HL-60 (cell line): Measurements from ENCODE around the gene B3GAT3.
A peak's percentile ranks its signal among the peaks of the same experiment; 100 is the strongest.
"Not testable (repeated sequence)": the region's sequence is repeated elsewhere in the genome, so short reads cannot be mapped to it uniquely, and the experiment has no call there.

ENCODE experiments used
- DNase-seq, 2 experiments: peaks; one replicate each; pipeline ENCODE4 v3.0.0-alpha.2; 2010 to 2020; ENCODE audit warnings: low read depth in 1 of 2, low spot score in 1 of 2
- H3K27ac ChIP-seq: fragments of 250-450 bp; sonication (Bioruptor Pico); replicated peaks from 2 replicates; pipeline ENCODE4 v1.5.1; 2020; ENCODE audit warnings: mild to moderate bottlenecking, moderate library complexity
- H3K27me3 ChIP-seq: fragments of 250-450 bp; sonication (Bioruptor Pico); 2 replicates; pipeline ENCODE4 v1.5.1; 2021; ENCODE audit warnings: mild to moderate bottlenecking, moderate library complexity; ENCODE audit not compliant: insufficient read depth, poor library complexity, severe bottlenecking
- H3K4me3 ChIP-seq: replicated peaks from 2 replicates; pipeline ENCODE4 v1.5.1; 2011; ENCODE audit warnings: mild to moderate bottlenecking, control low read depth, low read length; ENCODE audit not compliant: insufficient read depth
- GABPA ChIP-seq: IDR thresholded peaks from 2 replicates; pipeline ENCODE4 v1.6.1; 2012; ENCODE audit warnings: low read depth
- POLR2AphosphoS5 ChIP-seq: IDR thresholded peaks from 2 replicates; pipeline ENCODE4 v1.6.1; 2012; ENCODE audit warnings: low read depth
- SPI1 ChIP-seq: IDR thresholded peaks from 2 replicates; pipeline ENCODE4 v1.6.1; 2012; ENCODE audit warnings: low read depth, mild to moderate bottlenecking, borderline replicate concordance
- TF ChIP-seq, protein P1 (sequence below): IDR thresholded peaks from one replicate; pipeline ENCODE4 v1.5.1; 2011; ENCODE audit warnings: low read length, control low read depth, inconsistent platforms; ENCODE audit not compliant: insufficient read depth
- TF ChIP-seq, protein P2 (sequence below): IDR thresholded peaks from 2 replicates; pipeline ENCODE4 v1.6.1; 2012; ENCODE audit warnings: low read depth; ENCODE audit not compliant: insufficient replicate concordance

The B3GAT3 gene

DNA sequence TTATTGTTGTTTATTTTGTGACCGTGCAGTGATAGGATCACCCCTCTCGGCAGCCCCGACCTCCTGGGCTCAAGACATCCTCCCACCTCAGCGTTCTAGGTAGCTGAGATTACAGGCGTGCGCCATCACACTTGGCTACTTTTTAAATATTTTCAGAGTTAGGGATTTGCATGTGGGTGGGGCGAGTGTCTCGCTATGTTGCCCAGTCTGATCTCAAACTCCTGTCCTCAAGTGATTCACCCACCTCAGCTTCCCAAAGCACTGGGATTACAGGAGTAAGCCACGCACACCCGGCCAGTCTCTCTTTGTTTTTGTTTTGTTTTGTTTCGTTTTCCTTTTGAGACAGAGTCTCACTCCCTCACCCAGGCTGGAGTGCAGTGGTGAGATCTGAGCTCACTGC is 32.5 kb upstream of the B3GAT3 start:
- TF ChIP-seq, protein P1, sequence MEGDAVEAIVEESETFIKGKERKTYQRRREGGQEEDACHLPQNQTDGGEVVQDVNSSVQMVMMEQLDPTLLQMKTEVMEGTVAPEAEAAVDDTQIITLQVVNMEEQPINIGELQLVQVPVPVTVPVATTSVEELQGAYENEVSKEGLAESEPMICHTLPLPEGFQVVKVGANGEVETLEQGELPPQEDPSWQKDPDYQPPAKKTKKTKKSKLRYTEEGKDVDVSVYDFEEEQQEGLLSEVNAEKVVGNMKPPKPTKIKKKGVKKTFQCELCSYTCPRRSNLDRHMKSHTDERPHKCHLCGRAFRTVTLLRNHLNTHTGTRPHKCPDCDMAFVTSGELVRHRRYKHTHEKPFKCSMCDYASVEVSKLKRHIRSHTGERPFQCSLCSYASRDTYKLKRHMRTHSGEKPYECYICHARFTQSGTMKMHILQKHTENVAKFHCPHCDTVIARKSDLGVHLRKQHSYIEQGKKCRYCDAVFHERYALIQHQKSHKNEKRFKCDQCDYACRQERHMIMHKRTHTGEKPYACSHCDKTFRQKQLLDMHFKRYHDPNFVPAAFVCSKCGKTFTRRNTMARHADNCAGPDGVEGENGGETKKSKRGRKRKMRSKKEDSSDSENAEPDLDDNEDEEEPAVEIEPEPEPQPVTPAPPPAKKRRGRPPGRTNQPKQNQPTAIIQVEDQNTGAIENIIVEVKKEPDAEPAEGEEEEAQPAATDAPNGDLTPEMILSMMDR: no peak
- no peak for TF ChIP-seq SPI1
- H3K4me3 ChIP-seq: no peak overlapping the region
- no peak for DNase-seq
- no peaks in the 10 kb centered on the region for H3K27me3 ChIP-seq
- no peak overlapping the region for H3K27ac ChIP-seq

DNA sequence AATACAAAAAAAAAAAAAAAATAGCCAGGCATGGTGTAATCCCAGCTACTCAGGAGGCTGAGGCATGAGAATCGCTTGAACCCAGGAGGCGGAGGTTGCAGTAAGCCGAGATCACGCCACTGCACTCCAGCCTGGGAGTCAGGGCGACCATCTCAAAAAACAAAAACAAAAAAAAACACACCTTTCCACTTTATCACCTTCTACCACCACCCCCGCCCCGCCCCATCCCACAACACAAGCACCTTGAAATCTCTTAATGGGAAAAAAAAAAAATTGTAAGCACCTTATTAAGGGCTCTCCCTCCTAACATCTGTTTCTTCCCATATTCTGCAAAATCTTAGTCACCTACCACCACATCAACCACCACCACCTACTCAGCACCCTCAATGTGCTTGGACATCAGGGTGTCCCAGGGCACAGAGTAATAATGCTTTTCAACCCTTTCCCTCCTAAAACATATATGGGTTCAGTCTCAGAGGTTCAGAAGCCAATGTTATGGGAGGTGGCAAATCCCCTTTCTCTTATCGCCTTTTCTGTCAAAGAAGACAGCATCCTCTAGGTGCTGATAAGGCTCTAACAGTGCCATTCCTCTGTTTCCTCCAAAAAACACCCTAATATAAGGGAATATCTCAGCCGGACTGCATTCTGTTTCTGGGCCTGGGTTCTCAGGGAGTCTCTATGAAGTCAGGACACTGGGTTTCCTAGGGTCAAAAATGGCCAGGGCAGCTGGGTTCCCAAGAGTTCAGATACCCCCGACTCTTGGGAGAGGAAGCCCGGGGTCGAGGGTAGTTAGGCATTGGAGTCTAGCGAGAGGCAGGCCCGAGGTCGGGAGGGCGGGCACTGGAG is 30.6 kb upstream of the B3GAT3 start:
- H3K4me3 ChIP-seq: peak overlapping the region; percentile 87

DNA sequence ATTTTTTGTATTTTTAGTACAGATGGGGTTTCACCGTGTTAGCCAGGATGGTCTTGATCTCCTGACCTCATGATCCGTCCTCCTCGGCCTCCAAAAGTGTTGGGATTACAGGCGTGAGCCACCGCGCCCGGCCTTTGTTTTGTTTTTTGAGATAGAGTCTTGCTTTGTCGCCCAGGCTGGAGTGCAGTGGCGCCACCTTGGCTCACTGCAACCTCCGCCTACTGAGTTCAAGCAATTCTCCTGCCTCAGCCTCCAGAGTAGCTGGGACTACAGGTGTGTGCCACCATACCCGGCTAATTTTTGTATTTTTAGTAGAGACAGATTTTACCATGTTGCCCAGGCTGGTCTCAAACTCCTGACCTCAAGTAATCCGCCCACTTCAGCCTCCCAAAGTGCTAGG is 28.5 kb upstream of the B3GAT3 start:
- not testable (repeated sequence) for H3K4me3 ChIP-seq, H3K27me3 ChIP-seq, DNase-seq, H3K27ac ChIP-seq

More for the DNA sequence above, 30.6 kb upstream of the B3GAT3 start:
- Histone ChIP-seq H3K27me3 (no peaks in the 10 kb centered on the region), H3K27ac (peak overlapping the region; percentile 69)
- TF ChIP-seq SPI1 (no peak), POLR2AphosphoS5 (no peak), GABPA (no peak)
- TF ChIP-seq, protein P1: no peak
- TF ChIP-seq, protein P2, sequence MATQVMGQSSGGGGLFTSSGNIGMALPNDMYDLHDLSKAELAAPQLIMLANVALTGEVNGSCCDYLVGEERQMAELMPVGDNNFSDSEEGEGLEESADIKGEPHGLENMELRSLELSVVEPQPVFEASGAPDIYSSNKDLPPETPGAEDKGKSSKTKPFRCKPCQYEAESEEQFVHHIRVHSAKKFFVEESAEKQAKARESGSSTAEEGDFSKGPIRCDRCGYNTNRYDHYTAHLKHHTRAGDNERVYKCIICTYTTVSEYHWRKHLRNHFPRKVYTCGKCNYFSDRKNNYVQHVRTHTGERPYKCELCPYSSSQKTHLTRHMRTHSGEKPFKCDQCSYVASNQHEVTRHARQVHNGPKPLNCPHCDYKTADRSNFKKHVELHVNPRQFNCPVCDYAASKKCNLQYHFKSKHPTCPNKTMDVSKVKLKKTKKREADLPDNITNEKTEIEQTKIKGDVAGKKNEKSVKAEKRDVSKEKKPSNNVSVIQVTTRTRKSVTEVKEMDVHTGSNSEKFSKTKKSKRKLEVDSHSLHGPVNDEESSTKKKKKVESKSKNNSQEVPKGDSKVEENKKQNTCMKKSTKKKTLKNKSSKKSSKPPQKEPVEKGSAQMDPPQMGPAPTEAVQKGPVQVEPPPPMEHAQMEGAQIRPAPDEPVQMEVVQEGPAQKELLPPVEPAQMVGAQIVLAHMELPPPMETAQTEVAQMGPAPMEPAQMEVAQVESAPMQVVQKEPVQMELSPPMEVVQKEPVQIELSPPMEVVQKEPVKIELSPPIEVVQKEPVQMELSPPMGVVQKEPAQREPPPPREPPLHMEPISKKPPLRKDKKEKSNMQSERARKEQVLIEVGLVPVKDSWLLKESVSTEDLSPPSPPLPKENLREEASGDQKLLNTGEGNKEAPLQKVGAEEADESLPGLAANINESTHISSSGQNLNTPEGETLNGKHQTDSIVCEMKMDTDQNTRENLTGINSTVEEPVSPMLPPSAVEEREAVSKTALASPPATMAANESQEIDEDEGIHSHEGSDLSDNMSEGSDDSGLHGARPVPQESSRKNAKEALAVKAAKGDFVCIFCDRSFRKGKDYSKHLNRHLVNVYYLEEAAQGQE: no peak
- DNase-seq: no peak

DNA sequence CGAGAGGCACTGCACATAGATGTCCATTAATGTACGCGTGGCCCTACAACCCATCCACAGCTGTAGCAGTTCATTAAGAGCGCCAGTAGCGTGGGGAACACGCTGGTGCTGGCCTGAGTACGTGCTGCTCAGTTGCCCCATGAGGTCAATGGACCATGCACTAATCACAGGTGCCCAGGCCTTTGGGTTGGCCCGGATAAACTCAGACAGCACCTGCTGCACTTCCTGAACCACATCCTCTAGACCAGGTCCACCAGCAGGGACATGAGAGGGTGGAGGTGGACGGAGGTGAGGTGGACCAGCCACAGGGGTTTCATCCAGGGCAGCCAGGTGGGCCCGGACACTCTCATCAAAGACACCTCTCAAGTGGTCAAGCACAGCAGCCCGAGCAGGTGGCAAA is 27.7 kb upstream of the B3GAT3 start:
- no peak overlapping the region for H3K4me3 ChIP-seq
- no peak overlapping the region for H3K27ac ChIP-seq
- H3K27me3 ChIP-seq: no peaks in the 10 kb centered on the region
- no peak for DNase-seq
- TF ChIP-seq, protein P1: no peak

DNA sequence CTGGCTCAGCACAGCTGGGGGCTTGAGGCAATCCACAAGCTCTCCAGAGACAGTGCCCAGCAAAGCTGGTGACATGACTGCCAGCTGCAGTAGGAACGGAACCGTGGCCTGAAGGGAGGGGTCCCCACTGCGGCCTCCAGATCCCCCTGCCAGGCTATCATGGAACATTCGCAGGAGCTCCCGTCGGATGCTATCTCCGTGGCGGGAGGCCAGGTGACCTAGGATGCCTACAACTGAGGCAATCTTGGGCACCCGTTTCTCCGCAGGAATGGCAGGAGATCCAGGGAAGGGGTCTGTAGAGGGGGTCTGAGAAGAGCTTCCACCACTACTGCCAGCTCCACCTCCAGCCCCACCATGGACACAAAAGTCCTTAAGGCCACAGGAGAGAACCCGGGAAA is 27.2 kb upstream of the B3GAT3 start:
- DNase-seq: no peak
- Histone ChIP-seq H3K27ac (no peak overlapping the region), H3K4me3 (no peak overlapping the region), H3K27me3 (no peaks in the 10 kb centered on the region)
- TF ChIP-seq, protein P2: no peak
- TF ChIP-seq SPI1: no peak
- TF ChIP-seq GABPA: no peak
- no peak for TF ChIP-seq POLR2AphosphoS5
- TF ChIP-seq, protein P1: no peak
